ENCODE results near the gene DYRK2.

DNA sequence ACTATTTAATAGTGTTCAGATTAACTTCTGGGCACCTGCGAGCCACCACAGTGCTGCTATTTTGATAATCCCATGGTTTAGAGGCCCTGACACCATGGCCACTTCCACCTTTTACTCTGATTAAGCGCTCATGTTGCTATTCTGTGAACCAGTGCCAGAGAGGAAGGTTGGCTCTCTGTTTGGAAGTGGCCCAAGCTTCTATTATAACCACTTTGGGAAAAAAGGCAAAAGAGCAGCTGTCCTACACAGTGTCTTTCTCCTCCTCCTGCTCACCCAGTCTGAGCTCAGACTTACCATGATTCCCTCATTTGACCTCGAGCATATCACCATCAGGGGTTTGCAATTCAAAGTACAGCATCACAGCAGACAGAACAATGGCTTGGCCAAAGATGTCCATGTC, 23.3 kb downstream of the DYRK2 start:
- TF ChIP-seq, protein P1, sequence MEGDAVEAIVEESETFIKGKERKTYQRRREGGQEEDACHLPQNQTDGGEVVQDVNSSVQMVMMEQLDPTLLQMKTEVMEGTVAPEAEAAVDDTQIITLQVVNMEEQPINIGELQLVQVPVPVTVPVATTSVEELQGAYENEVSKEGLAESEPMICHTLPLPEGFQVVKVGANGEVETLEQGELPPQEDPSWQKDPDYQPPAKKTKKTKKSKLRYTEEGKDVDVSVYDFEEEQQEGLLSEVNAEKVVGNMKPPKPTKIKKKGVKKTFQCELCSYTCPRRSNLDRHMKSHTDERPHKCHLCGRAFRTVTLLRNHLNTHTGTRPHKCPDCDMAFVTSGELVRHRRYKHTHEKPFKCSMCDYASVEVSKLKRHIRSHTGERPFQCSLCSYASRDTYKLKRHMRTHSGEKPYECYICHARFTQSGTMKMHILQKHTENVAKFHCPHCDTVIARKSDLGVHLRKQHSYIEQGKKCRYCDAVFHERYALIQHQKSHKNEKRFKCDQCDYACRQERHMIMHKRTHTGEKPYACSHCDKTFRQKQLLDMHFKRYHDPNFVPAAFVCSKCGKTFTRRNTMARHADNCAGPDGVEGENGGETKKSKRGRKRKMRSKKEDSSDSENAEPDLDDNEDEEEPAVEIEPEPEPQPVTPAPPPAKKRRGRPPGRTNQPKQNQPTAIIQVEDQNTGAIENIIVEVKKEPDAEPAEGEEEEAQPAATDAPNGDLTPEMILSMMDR (IDR thresholded peaks at IDR 0.05; ENCODE audit: insufficient read depth, low read depth, low read length) = no peak
- no peak for TF ChIP-seq EZH2 (IDR thresholded peaks at IDR 0.05; ENCODE audit: insufficient read depth, low read length)
